K562 (cell line): Measurements from ENCODE around the gene CST6. TPM values are rescaled to one million over a fixed set of nuclear protein-coding genes. Genes with fewer than 3 reads are reported as not detected.
A peak's percentile ranks its signal among the peaks of the same experiment; 100 is the strongest.

Experiments
- CAMTA2 ChIP-seq: fragments of 250-450 bp; sonication (Bioruptor Pico); conservative IDR thresholded peaks from 2 replicates; pipeline ENCODE4 v1.5.1; 2022
- DEAF1 ChIP-seq: fragments of 450-650 bp; formaldehyde crosslinking; IDR thresholded peaks from 2 replicates; pipeline ENCODE4 v1.4.0; 2020; ENCODE audit warnings: mild to moderate bottlenecking, moderate library complexity
- IRF9 ChIP-seq: fragments of 450-650 bp; IDR thresholded peaks from 2 replicates; pipeline ENCODE4 v1.6.1; 2016; ENCODE audit warnings: missing biosample characterization, missing genetic modification characterization
- KDM2B ChIP-seq: fragments of 250-450 bp; sonication (Bioruptor Pico); IDR thresholded peaks from 2 replicates; pipeline ENCODE4 v1.8.0; 2021; ENCODE audit warnings: mild to moderate bottlenecking, moderate library complexity
- MAFF ChIP-seq: IDR thresholded peaks from 2 replicates; pipeline ENCODE4 v1.6.1; 2012; ENCODE audit warnings: low read length, improper control_type of control experiment
- NEUROD1 ChIP-seq: fragments of 150-350 bp; IDR thresholded peaks from 2 replicates; pipeline ENCODE4 v1.6.1; 2014; ENCODE audit warnings: borderline replicate concordance, low read length, low read depth; ENCODE audit not compliant: partially characterized antibody
- POLR2AphosphoS2 ChIP-seq: IDR thresholded peaks from 2 replicates; pipeline ENCODE4 v1.6.1; 2012; ENCODE audit warnings: low read length, improper control_type of control experiment
- RBFOX2 ChIP-seq: fragments of 200-400 bp; formaldehyde crosslinking; IDR thresholded peaks from 2 replicates; pipeline ENCODE4 v1.6.1; 2017; ENCODE audit warnings: low read depth, mild to moderate bottlenecking, low read length, moderate library complexity
- SAFB2 ChIP-seq: fragments of 200-400 bp; formaldehyde crosslinking; IDR thresholded peaks from 2 replicates; pipeline ENCODE4 v1.6.1; 2018; ENCODE audit warnings: borderline replicate concordance, low read length, low read depth, moderate library complexity; ENCODE audit not compliant: severe bottlenecking
- SOX6 ChIP-seq: fragments of 450-650 bp; IDR thresholded peaks from 2 replicates; pipeline ENCODE4 v1.6.1; 2014; ENCODE audit warnings: mild to moderate bottlenecking
- TSC22D4 ChIP-seq: fragments of 450-650 bp; IDR thresholded peaks from 2 replicates; pipeline ENCODE4 v1.6.1; 2016; ENCODE audit warnings: missing genetic modification characterization, missing biosample characterization, control low read depth
- XRCC4 ChIP-seq: IDR thresholded peaks from one replicate; pipeline ENCODE4 v1.6.1; 2011; ENCODE audit not compliant: insufficient read depth, insufficient read length; ENCODE audit errors: extremely low read depth
- ZNF280A ChIP-seq: fragments of 450-650 bp; IDR thresholded peaks from 2 replicates; pipeline ENCODE4 v1.6.1; 2018; ENCODE audit warnings: mild to moderate bottlenecking, low read depth; ENCODE audit not compliant: partially characterized antibody
- ZNF316 ChIP-seq: fragments of 450-650 bp; IDR thresholded peaks from 2 replicates; pipeline ENCODE4 v1.6.1; 2016
- ZNF695 ChIP-seq: fragments of 450-650 bp; formaldehyde crosslinking; IDR thresholded peaks from 2 replicates; pipeline ENCODE4 v1.4.0; 2020; ENCODE audit warnings: mild to moderate bottlenecking, moderate library complexity
- polyA plus RNA-seq, 8 experiments: library from polyadenylated mRNA; depleted of rRNA in 4 of 8; stranded (reverse) in 5 of 8; unstranded in 3 of 8; fragments of >200 nt; fragmentation: Nextera tagmentation in 2 of 8; fragmentation: Illumina TruSeq in 1 of 8; extraction: Ambion mirVana in 2 of 8; extraction: Trizol in 1 of 8; gene quantifications; 2 replicates each; pipeline versions ENCODE4 v1.2.1 to v1.2.3, GENCODE V29; 2011 to 2014; ENCODE audit warnings: inconsistent platforms in 1 of 8, missing spikeins in 1 of 8
- total RNA-seq, 7 experiments: library from RNA; depleted of rRNA in 6 of 7; stranded (reverse); fragments of >200 nt in 6 of 7; fragmentation: Illumina TruSeq in 2 of 7; extraction: Trizol in 2 of 7; gene quantifications; 2 replicates each; pipeline versions ENCODE4 v1.2.1 to v1.2.3, GENCODE V29; 2011 to 2021; ENCODE audit warnings: low replicate concordance in 1 of 7
- TF ChIP-seq, protein P1 (sequence below), 2 experiments: IDR thresholded peaks; 2 replicates each; pipeline ENCODE4 v1.6.1; 2012; ENCODE audit warnings: improper control_type of control experiment in 2 of 2, low read depth in 2 of 2, low read length in 2 of 2, borderline replicate concordance in 1 of 2
- TF ChIP-seq, protein P2 (sequence below): fragments of 450-650 bp; IDR thresholded peaks from 2 replicates; pipeline ENCODE4 v1.6.1; 2016
- TF ChIP-seq, protein P3 (sequence below): sonication (generic); formaldehyde crosslinking; IDR thresholded peaks from 2 replicates; pipeline ENCODE4 v1.8.0; 2023; ENCODE audit warnings: mild to moderate bottlenecking, missing genetic modification reagents

CST6 gene
- total and polyA plus RNA-seq, 9 of the 15 experiments (the other 6 are each of a cell fraction or from before 2014, with no cell fraction given): not detected

- TF ChIP-seq POLR2AphosphoS2 (no peak), SAFB2 (no peak), CAMTA2 (CRISPR knock-in tag) (no peak), ZNF280A (no peak), ZNF695 (CRISPR knock-in tag) (no peak), KDM2B (CRISPR knock-in tag) (no peak), DEAF1 (CRISPR knock-in tag) (peak; percentile 97), RBFOX2 (no peak), MAFF (peak; percentile 25), XRCC4 (no peak), SOX6 (peak; percentile 32; the same call in 1 of the 2 replicates), ZNF316 (peak; percentile 91), TSC22D4 (tag) (no peak), NEUROD1 (peak; percentile 35), IRF9 (0 out of 2 replicates have a peak, but pooled peaks have one; percentile 19)
- TF ChIP-seq, protein P1, sequence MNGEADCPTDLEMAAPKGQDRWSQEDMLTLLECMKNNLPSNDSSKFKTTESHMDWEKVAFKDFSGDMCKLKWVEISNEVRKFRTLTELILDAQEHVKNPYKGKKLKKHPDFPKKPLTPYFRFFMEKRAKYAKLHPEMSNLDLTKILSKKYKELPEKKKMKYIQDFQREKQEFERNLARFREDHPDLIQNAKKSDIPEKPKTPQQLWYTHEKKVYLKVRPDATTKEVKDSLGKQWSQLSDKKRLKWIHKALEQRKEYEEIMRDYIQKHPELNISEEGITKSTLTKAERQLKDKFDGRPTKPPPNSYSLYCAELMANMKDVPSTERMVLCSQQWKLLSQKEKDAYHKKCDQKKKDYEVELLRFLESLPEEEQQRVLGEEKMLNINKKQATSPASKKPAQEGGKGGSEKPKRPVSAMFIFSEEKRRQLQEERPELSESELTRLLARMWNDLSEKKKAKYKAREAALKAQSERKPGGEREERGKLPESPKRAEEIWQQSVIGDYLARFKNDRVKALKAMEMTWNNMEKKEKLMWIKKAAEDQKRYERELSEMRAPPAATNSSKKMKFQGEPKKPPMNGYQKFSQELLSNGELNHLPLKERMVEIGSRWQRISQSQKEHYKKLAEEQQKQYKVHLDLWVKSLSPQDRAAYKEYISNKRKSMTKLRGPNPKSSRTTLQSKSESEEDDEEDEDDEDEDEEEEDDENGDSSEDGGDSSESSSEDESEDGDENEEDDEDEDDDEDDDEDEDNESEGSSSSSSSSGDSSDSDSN (IDR thresholded peaks at IDR 0.05; ENCODE audit: borderline replicate concordance in 1 of 2, low read depth in 2 of 2, low read length in 2 of 2): 0 out of 4 replicates have a peak, but pooled peaks of 1 of the 2 experiments have one; percentile 41
- TF ChIP-seq, protein P2, sequence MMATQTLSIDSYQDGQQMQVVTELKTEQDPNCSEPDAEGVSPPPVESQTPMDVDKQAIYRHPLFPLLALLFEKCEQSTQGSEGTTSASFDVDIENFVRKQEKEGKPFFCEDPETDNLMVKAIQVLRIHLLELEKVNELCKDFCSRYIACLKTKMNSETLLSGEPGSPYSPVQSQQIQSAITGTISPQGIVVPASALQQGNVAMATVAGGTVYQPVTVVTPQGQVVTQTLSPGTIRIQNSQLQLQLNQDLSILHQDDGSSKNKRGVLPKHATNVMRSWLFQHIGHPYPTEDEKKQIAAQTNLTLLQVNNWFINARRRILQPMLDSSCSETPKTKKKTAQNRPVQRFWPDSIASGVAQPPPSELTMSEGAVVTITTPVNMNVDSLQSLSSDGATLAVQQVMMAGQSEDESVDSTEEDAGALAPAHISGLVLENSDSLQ: no peak
- TF ChIP-seq, protein P3, sequence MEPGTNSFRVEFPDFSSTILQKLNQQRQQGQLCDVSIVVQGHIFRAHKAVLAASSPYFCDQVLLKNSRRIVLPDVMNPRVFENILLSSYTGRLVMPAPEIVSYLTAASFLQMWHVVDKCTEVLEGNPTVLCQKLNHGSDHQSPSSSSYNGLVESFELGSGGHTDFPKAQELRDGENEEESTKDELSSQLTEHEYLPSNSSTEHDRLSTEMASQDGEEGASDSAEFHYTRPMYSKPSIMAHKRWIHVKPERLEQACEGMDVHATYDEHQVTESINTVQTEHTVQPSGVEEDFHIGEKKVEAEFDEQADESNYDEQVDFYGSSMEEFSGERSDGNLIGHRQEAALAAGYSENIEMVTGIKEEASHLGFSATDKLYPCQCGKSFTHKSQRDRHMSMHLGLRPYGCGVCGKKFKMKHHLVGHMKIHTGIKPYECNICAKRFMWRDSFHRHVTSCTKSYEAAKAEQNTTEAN (CRISPR knock-in tag): peak; percentile 7; the same call in 1 of the 2 replicates
Measured at GRCh38 chr11:65988791-65989592, 22.8 kb upstream of the CST6 start (continued).
